Rectal smooth muscle tissue (tissue), 1 donor: Measurements from ENCODE around the gene PDZD2.

Experiments
- H3K27ac ChIP-seq: one replicate; pipeline ENCODE4 v1.7.0; 2013; ENCODE audit warnings: low read depth, low read length, inconsistent platforms
- H3K27me3 ChIP-seq: one replicate; pipeline ENCODE4 v1.7.0; 2013; ENCODE audit warnings: low read length; ENCODE audit not compliant: control insufficient read depth, insufficient read depth
- H3K36me3 ChIP-seq: one replicate; pipeline ENCODE4 v1.7.0; 2013; ENCODE audit warnings: low read length; ENCODE audit not compliant: control insufficient read depth, insufficient read depth
- H3K4me1 ChIP-seq: one replicate; pipeline ENCODE4 v1.7.0; 2013; ENCODE audit warnings: low read length; ENCODE audit not compliant: control insufficient read depth, insufficient read depth
- H3K4me3 ChIP-seq: one replicate; pipeline ENCODE4 v1.7.0; 2013; ENCODE audit warnings: low read length
- H3K9ac ChIP-seq: one replicate; pipeline ENCODE4 v1.7.0; 2013; ENCODE audit warnings: low read length

The PDZD2 gene

GRCh38 chr5:32057187-32058096 is 418.5 kb downstream of the PDZD2 start:
- Histone ChIP-seq H3K4me3 (no peak overlapping the region), H3K27ac (no peak overlapping the region), H3K9ac (no peak overlapping the region), H3K4me1 (no peaks in the 10 kb centered on the region), H3K27me3 (no peaks in the 10 kb centered on the region), H3K36me3 (no peaks in the 10 kb centered on the region)

GRCh38 chr5:32058101-32058500 is 419.2 kb downstream of the PDZD2 start:
- H3K4me1 ChIP-seq = no peaks in the 10 kb centered on the region
- H3K4me3 ChIP-seq = no peak overlapping the region
- no peak overlapping the region for H3K9ac ChIP-seq
- no peak overlapping the region for H3K27ac ChIP-seq
- no peaks in the 10 kb centered on the region for H3K27me3 ChIP-seq
- H3K36me3 ChIP-seq = no peaks in the 10 kb centered on the region

DNA sequence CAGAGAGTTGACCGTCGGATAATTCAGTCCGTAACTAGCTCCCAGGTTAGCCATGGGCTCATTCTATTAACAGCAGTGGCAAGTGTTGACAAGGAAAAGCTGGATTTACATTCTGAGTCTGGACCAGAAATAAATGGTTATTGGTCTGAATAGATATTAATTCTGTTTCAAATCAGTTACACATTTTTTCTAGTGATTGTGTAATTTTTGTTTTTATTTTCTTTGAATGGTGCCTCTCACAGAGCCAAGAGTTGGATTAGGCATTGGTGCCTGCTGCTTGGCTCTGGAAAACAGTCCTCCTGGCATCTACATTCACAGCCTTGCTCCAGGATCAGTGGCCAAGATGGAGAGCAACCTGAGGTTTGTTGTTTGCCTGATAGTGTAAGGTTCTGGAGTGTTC is 420.1 kb downstream of the PDZD2 start:
- Histone ChIP-seq H3K9ac (no peak overlapping the region), H3K27ac (no peak overlapping the region), H3K27me3 (no peaks in the 10 kb centered on the region), H3K4me1 (no peaks in the 10 kb centered on the region), H3K36me3 (no peaks in the 10 kb centered on the region), H3K4me3 (no peak overlapping the region)

DNA sequence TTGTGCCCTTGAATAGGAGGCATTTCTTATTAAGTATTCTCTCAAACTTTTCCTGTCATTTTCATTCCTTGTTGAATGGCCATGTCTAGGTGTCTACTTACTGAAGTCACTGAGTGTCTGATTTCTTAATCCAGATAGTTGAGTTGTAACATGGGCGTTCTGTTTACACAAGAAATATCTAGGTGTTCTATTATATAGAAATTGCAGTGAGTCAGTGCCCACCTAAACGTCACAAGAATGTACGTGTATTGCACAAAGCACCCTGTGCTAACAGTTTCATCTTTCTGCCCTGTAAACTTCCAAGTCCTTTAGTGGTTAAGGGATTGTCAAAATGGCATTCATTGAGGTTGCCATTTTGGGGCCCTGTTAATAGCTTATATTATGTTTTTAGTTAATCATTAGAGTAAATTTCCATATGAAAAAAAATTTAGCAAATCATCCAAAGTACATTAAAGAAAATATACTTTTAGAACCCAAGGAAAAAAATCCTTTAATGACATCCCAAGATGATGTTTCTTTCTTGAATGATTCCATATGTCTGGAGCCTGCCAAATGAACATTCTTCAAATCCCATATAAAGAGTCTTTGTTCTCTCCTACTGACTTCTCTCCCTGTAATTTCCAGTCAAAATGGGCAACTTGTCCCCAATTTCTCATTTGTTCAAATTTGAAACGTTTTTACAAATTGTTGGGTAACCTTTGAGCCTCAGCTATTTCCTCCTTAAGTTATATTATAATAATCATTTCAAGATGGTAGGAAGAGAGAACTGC is 421.0 kb downstream of the PDZD2 start:
- H3K9ac ChIP-seq = no peak overlapping the region
- H3K27me3 ChIP-seq = no peaks in the 10 kb centered on the region
- H3K4me3 ChIP-seq = no peak overlapping the region
- H3K4me1 ChIP-seq = no peaks in the 10 kb centered on the region
- no peaks in the 10 kb centered on the region for H3K36me3 ChIP-seq
- no peak overlapping the region for H3K27ac ChIP-seq

- no peak overlapping the region for H3K27ac ChIP-seq
- H3K4me1 ChIP-seq = no peaks in the 10 kb centered on the region
- H3K36me3 ChIP-seq = no peaks in the 10 kb centered on the region
- H3K9ac ChIP-seq = no peak overlapping the region
- no peak overlapping the region for H3K4me3 ChIP-seq
- H3K27me3 ChIP-seq = no peaks in the 10 kb centered on the region
These were observed 422.3 kb downstream of the PDZD2 start for GRCh38 chr5:32061236-32061635.

- H3K4me1 ChIP-seq = no peaks in the 10 kb centered on the region
- no peaks in the 10 kb centered on the region for H3K36me3 ChIP-seq
- no peak overlapping the region for H3K27ac ChIP-seq
- H3K9ac ChIP-seq = no peak overlapping the region
- H3K27me3 ChIP-seq = no peaks in the 10 kb centered on the region
- H3K4me3 ChIP-seq = no peak overlapping the region
These were observed 427.5 kb downstream of the PDZD2 start for GRCh38 chr5:32066448-32066847.

DNA sequence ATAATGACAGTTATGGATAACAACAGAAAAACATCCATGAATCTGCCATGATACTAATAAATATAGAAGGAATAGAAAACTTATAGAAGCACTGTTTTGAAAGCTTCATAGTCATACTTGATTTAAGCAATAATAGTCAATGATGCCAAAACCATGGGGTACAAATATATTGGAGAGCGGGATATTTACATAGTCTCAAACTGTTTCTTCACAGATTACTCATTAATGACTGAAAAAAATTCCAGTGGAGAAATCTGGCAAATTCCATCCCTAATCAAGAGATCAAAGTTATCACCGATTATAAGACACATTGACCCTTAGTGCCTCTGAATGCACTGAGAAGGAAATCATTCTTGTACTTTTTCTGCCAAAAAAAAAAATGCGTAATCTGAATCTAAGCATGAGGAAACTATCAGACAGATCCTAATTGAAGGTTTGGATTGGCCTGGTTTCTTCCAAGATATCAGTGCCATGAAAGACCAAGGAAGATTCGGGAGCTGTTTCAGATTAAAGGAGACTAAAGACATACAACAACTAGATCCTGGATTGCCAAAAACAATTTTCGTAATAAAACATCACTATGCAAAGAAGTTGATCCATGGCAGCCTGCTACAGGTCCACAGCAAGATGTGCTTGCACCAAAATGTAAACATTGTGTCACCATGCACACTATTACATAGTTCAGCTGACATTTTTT is 429.0 kb downstream of the PDZD2 start:
- no peak overlapping the region for H3K9ac ChIP-seq
- no peaks in the 10 kb centered on the region for H3K27me3 ChIP-seq
- H3K36me3 ChIP-seq = no peaks in the 10 kb centered on the region
- no peaks in the 10 kb centered on the region for H3K4me1 ChIP-seq
- H3K4me3 ChIP-seq = no peak overlapping the region
- H3K27ac ChIP-seq = no peak overlapping the region

DNA sequence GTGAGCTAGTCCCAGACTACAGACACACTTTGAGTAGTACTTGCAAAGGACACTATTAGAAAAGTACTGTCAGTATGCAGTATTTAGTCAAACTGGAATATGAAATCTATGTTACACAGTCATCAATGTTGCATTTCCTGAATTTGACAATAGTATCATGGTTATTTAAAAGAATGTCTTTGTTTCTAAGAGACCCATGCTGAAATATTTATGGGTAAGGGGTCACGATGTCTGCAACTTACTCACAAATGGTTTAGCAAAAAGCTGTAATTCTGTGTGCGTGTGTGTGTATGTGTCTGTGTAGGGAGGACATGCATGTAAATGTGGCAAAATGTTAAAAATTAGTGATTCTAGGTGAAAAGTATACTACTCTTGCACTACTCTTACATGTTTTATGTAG is 429.6 kb downstream of the PDZD2 start:
- Histone ChIP-seq H3K27me3 (no peaks in the 10 kb centered on the region), H3K4me3 (no peak overlapping the region), H3K27ac (no peak overlapping the region), H3K9ac (no peak overlapping the region), H3K36me3 (no peaks in the 10 kb centered on the region), H3K4me1 (no peaks in the 10 kb centered on the region)

DNA sequence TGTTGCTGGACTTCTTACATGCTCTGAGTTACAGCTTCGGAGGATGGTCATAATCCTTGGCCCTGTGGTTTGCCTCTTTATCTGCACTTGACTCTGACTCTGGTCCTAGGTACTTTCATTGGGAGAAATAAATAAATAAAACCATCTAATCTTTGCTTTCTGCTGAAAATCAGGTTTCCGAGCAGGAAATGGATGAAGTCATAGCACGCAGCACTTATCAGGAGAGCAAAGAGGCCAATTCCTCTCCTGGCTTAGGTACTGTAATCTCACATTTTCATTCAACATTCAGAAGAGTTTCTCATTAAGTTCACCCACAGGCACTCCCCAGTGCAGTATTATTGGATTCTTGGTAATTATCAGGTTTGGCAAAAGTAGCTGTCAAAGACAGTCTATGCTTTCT is 430.5 kb downstream of the PDZD2 start:
- Histone ChIP-seq H3K27ac (no peak overlapping the region), H3K27me3 (no peaks in the 10 kb centered on the region), H3K9ac (no peak overlapping the region), H3K4me1 (no peaks in the 10 kb centered on the region), H3K4me3 (no peak overlapping the region), H3K36me3 (no peaks in the 10 kb centered on the region)

DNA sequence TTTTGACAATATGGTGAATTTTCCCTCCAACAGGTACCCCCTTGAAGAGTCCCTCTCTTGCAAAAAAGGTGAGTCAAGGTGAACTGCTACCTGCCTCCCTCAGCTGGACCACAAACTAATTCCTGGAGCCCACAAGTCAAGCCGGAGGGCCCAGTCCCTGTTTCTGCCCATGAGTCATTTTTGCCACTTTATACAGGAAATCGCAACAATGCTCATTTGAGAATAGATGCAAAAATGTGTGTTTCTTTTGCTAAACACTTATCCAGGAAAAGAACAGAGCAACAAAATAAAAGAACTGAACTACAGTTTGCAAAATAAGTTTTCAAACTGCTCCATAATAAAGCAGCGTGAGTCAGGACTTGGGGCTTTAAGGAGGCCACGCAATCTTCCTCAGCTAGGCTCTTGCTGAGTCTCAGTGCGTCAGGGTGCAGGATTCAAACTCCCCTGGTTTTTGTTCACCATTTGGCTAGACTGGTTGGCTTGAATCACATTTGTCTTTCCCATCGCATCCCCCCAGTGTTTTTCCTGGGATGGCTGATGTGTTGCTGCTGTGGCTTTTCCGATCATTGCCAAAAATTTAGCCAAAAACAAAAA is 432.5 kb downstream of the PDZD2 start:
- H3K9ac ChIP-seq = no peak overlapping the region
- H3K4me1 ChIP-seq = no peaks in the 10 kb centered on the region
- H3K27me3 ChIP-seq = no peaks in the 10 kb centered on the region
- H3K27ac ChIP-seq = no peak overlapping the region
- no peaks in the 10 kb centered on the region for H3K36me3 ChIP-seq
- H3K4me3 ChIP-seq = no peak overlapping the region

- Histone ChIP-seq H3K36me3 (no peaks in the 10 kb centered on the region), H3K4me3 (no peak overlapping the region), H3K9ac (no peak overlapping the region), H3K27me3 (no peaks in the 10 kb centered on the region), H3K4me1 (no peaks in the 10 kb centered on the region), H3K27ac (no peak overlapping the region)
These were observed 433.1 kb downstream of the PDZD2 start for GRCh38 chr5:32072054-32072453.

- no peaks in the 10 kb centered on the region for H3K36me3 ChIP-seq
- H3K27ac ChIP-seq = no peak overlapping the region
- no peaks in the 10 kb centered on the region for H3K4me1 ChIP-seq
- H3K9ac ChIP-seq = no peak overlapping the region
- no peak overlapping the region for H3K4me3 ChIP-seq
- no peaks in the 10 kb centered on the region for H3K27me3 ChIP-seq
These were observed 435.5 kb downstream of the PDZD2 start for GRCh38 chr5:32074401-32074800.
